NB4 (cell line): Measurements from ENCODE around the gene CCDC134.

Source experiments
- CTCF ChIP-seq: IDR thresholded peaks from one replicate; pipeline ENCODE4 v1.5.1; 2012; ENCODE audit warnings: low read depth, low read length
- MAX ChIP-seq: IDR thresholded peaks from 2 replicates; pipeline ENCODE4 v1.6.1; 2011; ENCODE audit warnings: low read depth, low read length
- MYC ChIP-seq: IDR thresholded peaks from 2 replicates; pipeline ENCODE4 v1.6.1; 2011; ENCODE audit warnings: low read depth, low read length
- POLR2A ChIP-seq: IDR thresholded peaks from 2 replicates; pipeline ENCODE4 v1.6.1; 2011; ENCODE audit warnings: mild to moderate bottlenecking; ENCODE audit not compliant: insufficient read length; ENCODE audit errors: extremely low read depth

DNA sequence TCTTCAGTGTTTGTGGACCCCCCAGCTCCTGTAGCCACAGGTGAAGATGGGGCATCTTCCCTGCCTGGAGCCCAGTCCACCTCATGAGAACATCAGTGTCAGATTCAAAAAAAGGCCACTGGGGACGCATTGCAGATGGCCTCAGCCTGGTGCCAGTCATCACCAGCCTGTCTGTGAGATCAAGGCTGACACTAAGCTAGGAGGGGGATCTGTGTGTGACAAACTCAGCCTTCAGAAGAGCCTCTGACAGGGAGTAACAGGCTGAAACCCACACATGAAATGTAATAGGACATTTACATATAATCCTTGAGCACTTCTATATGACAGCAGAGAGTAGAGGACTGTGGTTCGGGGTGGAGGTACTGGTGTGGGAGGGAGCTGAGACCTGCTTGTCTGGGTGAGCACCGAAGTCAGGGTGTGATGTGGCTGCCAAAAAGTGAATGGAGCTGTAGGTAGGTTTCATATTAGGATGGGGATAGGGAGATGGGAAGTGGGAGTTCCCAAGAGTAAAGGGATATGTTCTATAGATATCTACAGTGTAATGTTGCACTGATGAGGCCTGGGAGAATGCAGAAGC, 20.5 kb upstream of the CCDC134 start:
- no peak for TF ChIP-seq POLR2A
- no peak for TF ChIP-seq CTCF
- TF ChIP-seq MYC: no peak
- TF ChIP-seq MAX: no peak
